Activated CD4-positive, CD25-positive, alpha-beta regulatory T cell (primary cell): ENCODE data around the gene IGSF11.

ENCODE experiments used
- DNase-seq, 4 experiments: peaks; one replicate each; lab custom pipeline; 2025; lab: John Stamatoyannopoulos, UW

IGSF11 gene

DNA sequence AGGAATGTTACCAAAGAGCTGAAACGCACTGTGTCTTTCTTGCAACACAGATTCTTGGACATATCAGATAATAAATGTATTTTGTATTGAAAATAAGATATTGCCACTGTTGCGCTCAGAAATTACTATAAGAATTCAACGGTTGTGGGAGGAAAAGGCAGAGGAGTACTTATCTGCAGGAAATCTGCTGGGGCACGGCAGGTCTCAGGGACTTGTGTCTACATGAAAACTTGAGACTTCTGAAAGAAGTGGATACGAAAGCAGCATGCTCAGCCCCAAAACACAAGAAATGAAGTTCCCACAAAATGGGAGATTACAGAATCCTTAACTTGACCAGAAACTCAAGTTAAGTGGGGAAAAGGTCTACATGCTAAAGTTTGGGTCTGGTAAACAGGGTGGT lies 86.5 kb downstream of the IGSF11 start:
- DNase-seq = no peak

DNA sequence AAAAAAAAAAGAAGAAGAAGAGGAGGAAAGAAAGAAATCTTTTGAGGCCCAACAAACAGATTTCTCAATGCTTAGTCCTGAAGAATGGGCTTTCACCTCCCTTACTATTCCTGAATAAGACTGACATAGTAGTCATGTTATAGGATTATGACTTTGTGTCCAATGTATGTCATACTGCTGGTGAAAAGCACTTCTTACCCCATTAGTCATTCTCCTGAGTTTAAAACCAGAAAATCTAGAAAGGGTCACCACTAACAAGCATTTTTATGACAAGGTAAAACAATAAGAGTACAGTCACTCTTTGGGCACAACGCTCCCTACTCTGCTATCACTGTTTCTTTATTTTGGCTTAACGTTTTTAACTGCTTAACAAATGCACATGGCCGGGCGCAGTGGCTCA lies 88.2 kb downstream of the IGSF11 start:
- no peak for DNase-seq

DNA sequence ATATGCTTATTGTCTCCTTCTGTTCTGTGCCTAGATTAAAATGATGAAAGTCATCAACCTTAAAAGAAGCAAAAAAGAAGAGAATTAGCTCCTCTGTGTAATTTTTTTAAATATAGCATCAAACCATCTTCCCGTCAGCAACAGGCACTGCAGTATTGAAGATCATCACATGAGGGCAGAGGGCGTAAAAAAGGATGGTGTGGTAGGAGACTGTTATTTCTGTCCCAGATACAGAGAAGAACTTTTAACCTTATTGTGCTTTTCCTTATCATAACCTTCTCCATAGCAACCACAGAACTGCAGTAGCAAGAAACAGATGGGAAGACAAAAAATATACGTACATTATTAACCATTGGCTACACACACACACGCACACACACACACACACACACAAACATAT lies 88.8 kb downstream of the IGSF11 start:
- no peak for DNase-seq

- no peak for DNase-seq
Observed at GRCh38 chr3:118943597-118943996, 91.0 kb downstream of the IGSF11 start.

GRCh38 chr3:118942671-118943070 lies 92.0 kb downstream of the IGSF11 start:
- no peak for DNase-seq

GRCh38 chr3:118942195-118942594 lies 92.5 kb downstream of the IGSF11 start:
- DNase-seq = no peak

DNA sequence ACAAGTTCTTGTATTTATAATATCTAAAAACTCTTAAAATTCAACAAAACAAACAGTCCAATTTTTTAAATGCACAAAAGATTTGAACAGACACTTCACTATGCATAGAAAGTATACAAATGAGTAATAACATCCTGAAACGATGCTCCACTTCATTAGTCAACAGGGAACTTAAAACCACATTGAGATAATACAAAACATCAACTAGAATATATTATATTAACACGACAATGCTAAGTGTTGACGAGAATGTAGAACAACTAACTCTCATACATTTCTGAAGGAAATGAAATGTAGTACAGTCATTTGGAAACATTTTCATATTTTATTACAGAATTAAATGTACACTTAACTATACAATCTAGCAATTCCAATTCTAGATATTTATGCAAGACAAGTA lies 93.4 kb downstream of the IGSF11 start:
- no peak for DNase-seq

GRCh38 chr3:118938183-118938961 lies 96.3 kb downstream of the IGSF11 start:
- no peak for DNase-seq

GRCh38 chr3:118936811-118937210 lies 97.8 kb downstream of the IGSF11 start:
- DNase-seq = no peak

DNA sequence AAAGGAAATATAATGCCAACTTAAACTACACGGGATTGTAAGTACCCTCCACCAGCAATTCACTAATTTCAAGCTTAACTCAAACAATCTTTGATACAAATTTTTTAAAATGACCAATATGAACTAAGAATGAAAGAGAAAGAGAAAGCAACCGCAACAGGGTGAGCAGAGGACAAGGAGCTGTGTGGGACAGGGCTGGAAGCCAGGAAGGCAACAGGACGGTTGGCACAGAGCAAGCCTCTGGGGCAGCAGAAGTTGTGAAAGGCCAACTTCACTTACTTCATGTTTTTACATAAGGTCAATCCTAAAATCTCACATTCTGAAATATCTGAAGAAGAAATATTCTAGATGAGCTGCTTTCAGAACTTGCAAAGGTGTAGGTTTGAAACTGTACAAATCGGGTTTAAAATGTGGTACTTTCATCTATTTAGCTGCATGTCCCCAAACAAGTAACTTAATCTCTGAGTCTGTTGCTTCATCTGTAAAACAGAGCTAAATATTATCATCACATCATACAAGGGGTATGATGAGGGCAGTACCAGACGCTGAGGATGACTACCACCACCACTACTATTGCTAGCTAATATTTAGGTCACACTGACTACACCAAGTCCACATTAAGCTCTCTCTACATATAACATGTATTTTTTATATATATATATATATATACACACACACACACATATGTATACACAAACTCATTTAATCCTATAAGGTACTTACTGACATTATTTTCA lies 101.7 kb downstream of the IGSF11 start:
- DNase-seq = no peak

GRCh38 chr3:118931996-118932395 lies 102.7 kb downstream of the IGSF11 start:
- DNase-seq = no peak

GRCh38 chr3:118927449-118927848 lies 107.2 kb downstream of the IGSF11 start:
- no peak for DNase-seq

- no peak for DNase-seq
Observed at GRCh38 chr3:118912188-118912587, 122.5 kb downstream of the IGSF11 start.

DNA sequence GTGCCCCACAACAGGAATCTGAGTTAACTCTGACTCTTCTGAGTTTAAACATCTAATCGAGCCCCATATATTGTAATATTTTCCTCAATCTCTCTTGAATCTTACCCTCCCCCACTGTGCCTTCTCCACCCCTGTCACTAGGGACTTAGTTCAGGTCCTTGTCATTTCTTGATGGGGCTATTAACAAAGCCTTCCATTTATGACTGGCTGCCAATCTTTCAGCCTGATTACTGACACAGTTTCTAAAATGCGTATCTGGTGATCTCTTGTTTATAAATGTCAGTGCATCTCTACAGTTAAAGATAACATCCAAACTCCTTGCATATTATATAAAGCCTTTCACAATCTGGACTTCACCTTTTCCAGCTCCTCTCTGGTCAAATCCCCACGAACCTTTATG lies 124.3 kb downstream of the IGSF11 start:
- no peak for DNase-seq

GRCh38 chr3:118909763-118910162 lies 124.9 kb downstream of the IGSF11 start:
- DNase-seq = no peak

DNA sequence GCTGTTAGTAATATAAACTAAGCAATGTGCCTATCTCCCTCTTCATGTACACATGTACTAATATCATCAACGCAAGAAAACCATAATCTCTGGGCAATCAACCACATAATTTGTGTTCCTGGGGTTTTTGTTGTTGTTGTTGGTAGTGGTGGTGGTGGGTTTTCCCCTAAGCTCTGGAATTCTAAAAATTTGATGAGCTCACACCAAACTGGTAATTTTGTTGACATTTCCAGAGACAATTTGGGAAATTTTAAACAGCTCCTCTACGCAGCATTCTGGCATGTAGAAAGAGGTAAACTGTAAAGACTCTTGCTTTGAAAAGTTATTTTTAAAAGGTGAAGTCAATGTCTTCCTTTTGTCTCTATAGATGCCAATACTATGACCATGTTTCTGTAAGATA lies 126.7 kb downstream of the IGSF11 start:
- DNase-seq = no peak

DNA sequence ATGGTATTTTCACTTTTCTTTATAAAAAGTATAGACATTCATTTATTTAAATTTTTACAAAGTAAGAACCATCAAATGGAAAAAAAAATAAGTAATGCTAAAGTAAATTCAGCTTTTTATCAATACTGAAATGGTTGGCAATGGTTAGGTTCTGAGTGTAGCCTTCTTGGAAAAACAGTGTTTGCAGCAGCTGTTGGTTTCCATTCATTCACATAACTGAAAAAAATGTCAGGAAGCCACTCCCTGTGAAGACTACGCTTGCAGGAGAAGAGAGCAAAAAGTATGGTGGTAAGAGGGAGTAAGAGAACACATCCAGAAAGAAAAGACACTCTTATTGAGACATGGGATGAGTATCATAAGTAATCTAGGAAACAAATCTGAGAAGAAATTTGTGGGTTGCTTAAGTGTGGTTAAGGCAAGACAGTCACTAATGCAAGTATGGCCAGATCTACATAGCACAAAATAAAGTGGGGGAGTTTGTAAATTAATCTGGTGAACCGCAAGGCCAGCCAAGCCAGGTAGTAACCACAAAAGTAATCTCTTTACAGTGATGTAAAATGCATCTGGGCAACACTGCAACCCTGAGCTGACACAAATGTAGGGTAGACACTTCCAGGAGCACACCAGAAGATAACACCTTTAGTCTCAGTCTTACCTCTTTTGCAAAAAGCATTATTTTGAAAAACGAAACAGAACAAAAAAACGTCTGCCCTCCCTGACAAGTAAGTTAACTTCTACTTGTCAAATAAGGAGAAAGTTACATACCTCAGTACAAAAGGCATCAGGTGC lies 133.7 kb downstream of the IGSF11 start:
- no peak for DNase-seq

GRCh38 chr3:118890206-118890605 lies 144.4 kb downstream of the IGSF11 start:
- DNase-seq = no peak

DNA sequence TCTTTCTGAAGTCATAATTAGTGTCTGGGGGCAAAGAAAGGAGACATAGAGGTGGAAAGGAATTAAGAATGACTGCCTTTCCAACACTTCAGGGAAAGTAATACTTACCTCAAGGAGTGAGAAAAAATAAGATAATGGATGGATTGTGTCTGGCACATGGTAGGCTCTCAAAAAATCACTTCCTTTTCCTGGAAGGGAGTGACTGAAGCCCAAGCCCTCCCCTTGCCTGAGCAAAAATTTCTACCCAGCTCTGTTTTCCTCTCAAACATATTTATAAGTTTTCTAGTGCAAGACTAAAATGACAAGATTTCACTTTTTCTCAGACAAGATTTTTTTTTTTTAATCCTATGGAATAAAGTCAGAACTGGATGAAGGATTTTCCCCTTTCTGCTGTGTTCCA lies 145.0 kb downstream of the IGSF11 start:
- DNase-seq = no peak

GRCh38 chr3:118886708-118887107 lies 147.9 kb downstream of the IGSF11 start:
- DNase-seq = no peak

DNA sequence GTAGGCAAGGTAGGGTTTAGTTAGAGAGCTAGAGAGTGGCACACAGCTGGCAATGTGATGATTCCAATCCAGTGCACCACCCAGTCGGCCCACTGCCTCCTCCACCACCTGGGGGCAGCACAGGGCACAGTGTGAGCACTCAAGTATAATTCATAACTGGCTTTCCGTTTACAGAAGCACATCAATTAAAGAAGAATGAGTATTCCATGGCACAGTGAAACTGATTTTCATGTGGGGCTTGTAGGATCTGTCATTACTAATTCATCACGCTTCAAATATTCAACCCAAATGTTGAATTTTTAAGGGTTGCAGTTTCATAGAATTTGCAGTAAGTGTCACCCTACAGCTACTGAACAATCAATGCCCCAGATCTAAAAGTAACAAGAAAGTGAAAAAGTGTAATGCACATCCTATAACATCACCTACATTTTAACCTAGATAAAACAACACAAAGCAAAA lies 149.9 kb downstream of the IGSF11 start:
- peak; percentile 40 to 69 (median 50) for DNase-seq

GRCh38 chr3:118882353-118882947 lies 152.2 kb downstream of the IGSF11 start:
- DNase-seq = peak; percentile 32 to 50 (median 36)
